GM12801 (cell line): ENCODE data around the gene SVIL.

Experiments
- CTCF ChIP-seq: IDR thresholded peaks from one replicate; pipeline ENCODE4 v1.5.1; 2011; ENCODE audit warnings: control low read depth; ENCODE audit not compliant: insufficient read length; ENCODE audit errors: extremely low read depth

The SVIL gene

GRCh38 chr10:29603223-29603896, 31.4 kb downstream of the SVIL start:
- no peak for TF ChIP-seq CTCF

GRCh38 chr10:29600821-29601220, 34.0 kb downstream of the SVIL start:
- TF ChIP-seq CTCF: no peak

- TF ChIP-seq CTCF: no peak
Observed at GRCh38 chr10:29600067-29600466, 34.7 kb downstream of the SVIL start.

- TF ChIP-seq CTCF: no peak
Observed at GRCh38 chr10:29598851-29599311, 35.9 kb downstream of the SVIL start.

- TF ChIP-seq CTCF: no peak
Observed at GRCh38 chr10:29596826-29597225, 37.9 kb downstream of the SVIL start.

GRCh38 chr10:29596356-29596755, 38.4 kb downstream of the SVIL start:
- no peak for TF ChIP-seq CTCF

GRCh38 chr10:29595636-29596225, 39.0 kb downstream of the SVIL start:
- TF ChIP-seq CTCF: no peak
